ENCODE data around the gene LY6G5C. TPM values are rescaled to one million over a fixed set of nuclear protein-coding genes. Genes with fewer than 3 reads are reported as not detected.

The LY6G5C gene
- total and polyA plus RNA-seq, 2 donors (not counting 1 experiment from before 2014, with no cell fraction given), result 0.76 to 3.4 TPM

- ChIA-PET POLR2A (interaction anchor here (0.5 to 5.9 kb wide), 8 partner anchors 8 to 241 kb away, joined by 3 to 57 read pairs (median 4); partner anchors contain the start of genes BAG6, EHMT2, PRRC2A and ZBTB12), CTCF (interaction anchor here (0.6 to 2.4 kb wide), 9 partner anchors 9 to 1332 kb away, joined by 3 to 10 read pairs (median 3); partner anchors contain the start of gene NFKBIL1)
- no peaks in the 10 kb centered on the region for H3K9me3 ChIP-seq (ENCODE audit: control extremely low read depth in 1 of 3, control insufficient read depth in 2 of 3, insufficient read depth in 1 of 3, low read length in 2 of 3)
- DNase-seq, result peak; percentile 83
- peak within 1 kb of the TSS; percentile 69 for H2AFZ ChIP-seq (ENCODE audit: insufficient read depth, low read depth, low read length, poor library complexity, severe bottlenecking)
- peak within 1 kb of the TSS; percentile 50 to 77 for H3K27ac ChIP-seq (ENCODE audit: low read length in 2 of 2)
- no peaks in the 10 kb centered on the region for H3K27me3 ChIP-seq (replicated peaks in 1 of 4; ENCODE audit: control extremely low read depth in 1 of 4, control insufficient read depth in 3 of 4, insufficient read depth in 4 of 4, low read length in 3 of 4)
- WGBS (ENCODE audit: insufficient coverage), result under 1% methylated on average over 52 of the region's 52 CpGs
- peak within 1 kb of the TSS; percentile 89 for H3K27ac Mint-ChIP-seq
- peaks cover 43 to 62% of the 10 kb centered on the region in 2 donors for H3K4me1 ChIP-seq (ENCODE audit: control insufficient read depth in 2 of 2, insufficient read depth in 2 of 2, low read length in 2 of 2)
- H3K4me1 Mint-ChIP-seq, result peaks cover 68% of the 10 kb centered on the region
- ATAC-seq (ENCODE audit: low read depth), result peak; percentile 67
- no peaks in the 10 kb centered on the region for H3K27me3 Mint-ChIP-seq
- peaks cover 88% of the 10 kb centered on the region for H3K79me2 ChIP-seq (ENCODE audit: control insufficient read depth, insufficient read depth, low read length)
- TF ChIP-seq CTCF (IDR thresholded peaks at IDR 0.05), result no peak
- TF ChIP-seq EZH2 (IDR thresholded peaks at IDR 0.05; ENCODE audit: borderline replicate concordance, insufficient read depth, low read depth, low read length, poor library complexity, severe bottlenecking), result no peak
- peak within 1 kb of the TSS; percentile 63 to 98 (median 86) for H3K4me3 ChIP-seq (ENCODE audit: control extremely low read depth in 1 of 5, extremely low read depth in 1 of 5, insufficient read depth in 1 of 5, low read depth in 2 of 5, low read length in 4 of 5)
- no peaks in the 10 kb centered on the region for H3K9me3 Mint-ChIP-seq (ENCODE audit: insufficient read depth)
- peaks cover 0 to 45% of the 10 kb centered on the region in 2 experiments for H3K36me3 ChIP-seq (replicated peaks in 1 of 2; ENCODE audit: control extremely low read depth in 1 of 2, control insufficient read depth in 1 of 2, extremely low read depth in 1 of 2, insufficient read depth in 2 of 2, low read length in 1 of 2)
- intact Hi-C loops (cut with micrococcal nuclease), result loop anchor here (1.0 to 2.0 kb wide), 2 partner anchors 8 to 66 kb away; partner anchors contain the start of gene BAG6
- H3K4me3 Mint-ChIP-seq, result peak within 1 kb of the TSS; percentile 94
- peak within 1 kb of the TSS; percentile 88 for H3K4me2 ChIP-seq (replicated peaks; ENCODE audit: low read depth, low read length, poor library complexity, severe bottlenecking)
- peaks cover 24% of the 10 kb centered on the region for H4K20me1 ChIP-seq (ENCODE audit: control insufficient read depth, insufficient read depth, low read length, poor library complexity, severe bottlenecking)
- peak within 1 kb of the TSS; percentile 87 for H3K9ac ChIP-seq (ENCODE audit: low read length)
These were observed 20.2 kb downstream of the LY6G5C start, which contains the start of gene C6orf47 for GRCh38 chr6:31660381-31661261. Gene C6orf47 (minus strand): TSS chr6:31660778. CDS start chr6:31659947, 831 bp downstream.

Data from B cell (primary cell).